HG03095 (cell line): ENCODE measurements around the gene TOR4A.
A peak's percentile ranks its signal among the peaks of the same experiment; 100 is the strongest.
"Not testable (repeated sequence)": the region's sequence is repeated elsewhere in the genome, so short reads cannot be mapped to it uniquely, and the experiment has no call there.

Experiments
- ATAC-seq: cut with Tn5 transposase; IDR thresholded peaks from one replicate; pipeline ENCODE4 v1.9.1; 2021; ENCODE audit warnings: moderate library complexity; ENCODE audit not compliant: unreplicated experiment

The TOR4A gene

GRCh38 chr9:137237759-137238726, 39.5 kb upstream of the TOR4A start:
- no peak for ATAC-seq

DNA sequence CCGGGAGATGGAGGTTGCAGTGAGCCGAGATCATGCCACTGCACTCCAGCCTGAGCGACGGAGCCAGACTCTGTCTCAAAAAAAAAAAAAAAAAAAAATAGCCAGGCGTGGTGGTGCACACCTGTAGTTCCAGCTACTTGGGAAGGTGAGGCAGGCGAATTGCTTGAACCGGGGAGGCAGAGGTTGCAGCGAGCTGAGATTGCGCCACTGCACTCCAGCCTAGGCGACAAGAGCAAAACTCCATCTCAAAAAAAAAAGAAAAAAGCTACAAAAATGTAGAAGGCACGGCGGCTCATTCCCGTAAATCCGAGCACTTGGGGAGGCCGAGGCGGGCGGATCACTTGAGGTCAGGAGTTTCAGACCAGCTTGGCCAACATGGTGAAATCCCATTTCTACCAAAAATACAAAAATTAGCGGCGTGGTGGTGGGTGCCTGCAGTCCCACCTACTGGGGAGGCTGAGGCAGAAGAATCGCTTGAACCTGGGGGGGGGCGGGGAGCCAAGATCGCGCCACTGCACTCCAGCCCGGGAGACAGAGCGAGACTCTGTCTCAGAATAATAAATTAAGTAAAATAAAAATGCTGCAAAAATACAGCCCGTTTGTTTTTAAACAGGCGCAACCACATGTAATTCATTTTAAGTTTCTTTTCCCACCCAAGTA, 37.9 kb upstream of the TOR4A start:
- not testable (repeated sequence) for ATAC-seq

GRCh38 chr9:137240318-137240840, 37.1 kb upstream of the TOR4A start:
- peak; percentile 10 for ATAC-seq

DNA sequence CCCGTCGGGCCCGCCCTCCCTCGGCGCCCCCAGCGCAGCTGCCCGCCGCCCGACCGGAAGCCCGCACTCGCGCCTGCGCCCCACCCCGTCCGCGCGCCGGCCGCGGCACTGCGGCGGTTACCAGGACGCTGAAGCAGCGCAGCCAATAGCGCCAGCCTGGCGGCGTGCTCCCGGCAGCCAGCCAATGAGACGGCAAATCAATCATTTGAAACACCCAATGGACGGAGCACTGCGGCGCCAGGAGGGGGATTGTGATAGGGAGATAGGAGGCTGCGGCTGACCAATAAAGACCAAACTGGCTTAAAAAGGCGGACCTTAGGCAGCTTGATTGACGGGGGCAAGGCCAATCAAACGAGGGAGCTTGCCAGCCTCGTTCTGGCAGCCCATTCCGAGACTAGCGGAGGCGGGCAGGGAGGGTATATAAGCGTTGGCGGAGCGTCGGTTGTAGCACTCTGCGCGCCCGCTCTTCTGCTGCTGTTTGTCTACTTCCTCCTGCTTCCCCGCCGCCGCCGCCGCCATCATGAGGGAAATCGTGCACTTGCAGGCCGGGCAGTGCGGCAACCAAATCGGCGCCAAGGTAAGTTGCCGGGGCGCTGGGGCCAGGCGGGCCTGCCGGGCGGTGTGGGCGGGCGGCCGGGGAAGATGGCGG, 36.6 kb upstream of the TOR4A start, which contains the start of gene TUBB4B:
Gene TUBB4B, plus strand, starts transcription at position 447 of the 649 bp plus-strand sequence. Its CDS starts 74 bp downstream, at position 521.
- peak; percentile 53 for ATAC-seq

GRCh38 chr9:137241490-137242268, 35.8 kb upstream of the TOR4A start:
- no peak for ATAC-seq

DNA sequence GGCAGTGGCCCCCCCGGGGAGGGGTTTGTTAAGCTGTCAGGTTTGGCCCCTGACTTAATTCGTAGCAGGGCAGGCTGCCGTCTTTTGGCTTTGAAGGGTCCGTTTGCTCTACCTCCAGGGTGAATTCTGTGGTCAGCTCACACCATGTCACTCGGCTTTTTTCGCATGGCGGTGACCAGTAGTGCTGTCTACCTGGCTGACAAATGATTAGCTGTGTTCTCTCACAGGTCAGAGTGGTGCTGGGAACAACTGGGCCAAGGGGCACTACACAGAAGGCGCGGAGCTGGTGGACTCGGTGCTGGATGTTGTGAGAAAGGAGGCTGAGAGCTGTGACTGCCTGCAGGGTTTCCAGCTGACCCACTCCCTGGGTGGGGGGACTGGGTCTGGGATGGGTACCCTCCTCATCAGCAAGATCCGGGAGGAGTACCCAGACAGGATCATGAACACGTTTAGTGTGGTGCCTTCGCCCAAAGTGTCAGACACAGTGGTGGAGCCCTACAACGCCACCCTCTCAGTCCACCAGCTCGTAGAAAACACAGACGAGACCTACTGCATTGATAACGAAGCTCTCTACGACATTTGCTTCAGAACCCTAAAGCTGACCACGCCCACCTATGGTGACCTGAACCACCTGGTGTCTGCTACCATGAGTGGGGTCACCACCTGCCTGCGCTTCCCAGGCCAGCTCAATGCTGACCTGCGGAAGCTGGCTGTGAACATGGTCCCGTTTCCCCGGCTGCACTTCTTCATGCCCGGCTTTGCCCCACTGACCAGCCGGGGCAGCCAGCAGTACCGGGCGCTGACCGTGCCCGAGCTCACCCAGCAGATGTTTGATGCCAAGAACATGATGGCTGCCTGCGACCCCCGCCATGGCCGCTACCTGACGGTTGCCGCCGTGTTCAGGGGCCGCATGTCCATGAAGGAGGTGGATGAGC, 35.0 kb upstream of the TOR4A start:
- no peak for ATAC-seq

DNA sequence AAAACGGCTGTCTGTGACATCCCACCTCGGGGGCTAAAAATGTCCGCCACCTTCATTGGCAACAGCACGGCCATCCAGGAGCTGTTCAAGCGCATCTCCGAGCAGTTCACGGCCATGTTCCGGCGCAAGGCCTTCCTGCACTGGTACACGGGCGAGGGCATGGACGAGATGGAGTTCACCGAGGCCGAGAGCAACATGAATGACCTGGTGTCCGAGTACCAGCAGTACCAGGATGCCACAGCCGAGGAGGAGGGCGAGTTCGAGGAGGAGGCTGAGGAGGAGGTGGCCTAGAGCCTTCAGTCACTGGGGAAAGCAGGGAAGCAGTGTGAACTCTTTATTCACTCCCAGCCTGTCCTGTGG, 34.3 kb upstream of the TOR4A start:
- not testable (repeated sequence) for ATAC-seq

DNA sequence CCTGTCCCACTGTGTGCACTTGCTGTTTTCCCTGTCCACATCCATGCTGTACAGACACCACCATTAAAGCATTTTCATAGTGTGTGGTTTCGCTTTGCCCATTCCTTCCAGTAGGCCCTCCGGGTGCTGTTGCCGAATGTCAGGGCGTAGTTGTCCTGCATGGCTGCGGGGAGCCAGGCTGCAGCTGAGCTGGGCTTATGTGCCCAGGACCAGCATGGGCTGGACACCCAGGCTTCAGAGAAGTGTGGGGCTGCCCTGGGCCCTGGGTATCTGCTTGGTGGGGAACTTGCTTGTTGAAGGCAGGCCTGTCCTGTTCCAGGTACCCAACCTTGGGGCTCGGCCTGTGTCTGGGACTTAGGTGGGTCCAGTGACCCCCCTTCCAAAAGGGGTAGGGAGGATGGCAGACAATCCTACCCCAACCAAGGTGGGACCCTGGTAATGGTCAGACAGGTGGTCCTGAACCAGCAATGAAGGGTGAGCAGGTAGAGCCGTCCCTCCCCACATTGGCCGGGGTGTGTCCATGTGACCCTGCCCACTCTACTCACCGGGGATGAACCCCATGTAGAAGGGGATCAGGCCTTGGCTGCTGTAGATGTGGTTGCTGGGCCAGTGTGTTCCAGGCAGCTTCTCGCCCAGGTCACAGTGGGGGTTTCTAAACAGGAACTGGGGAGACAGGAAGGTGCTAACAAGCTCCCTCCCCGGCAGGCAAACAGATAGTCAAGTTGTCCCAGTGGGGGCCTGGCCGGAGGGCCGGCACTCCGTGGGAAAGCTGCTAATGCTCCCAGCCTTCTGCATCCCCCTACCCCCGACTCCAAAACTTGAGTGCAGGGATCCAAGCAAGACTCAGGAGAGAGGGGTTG, 33.7 kb upstream of the TOR4A start:
- ATAC-seq: no peak

DNA sequence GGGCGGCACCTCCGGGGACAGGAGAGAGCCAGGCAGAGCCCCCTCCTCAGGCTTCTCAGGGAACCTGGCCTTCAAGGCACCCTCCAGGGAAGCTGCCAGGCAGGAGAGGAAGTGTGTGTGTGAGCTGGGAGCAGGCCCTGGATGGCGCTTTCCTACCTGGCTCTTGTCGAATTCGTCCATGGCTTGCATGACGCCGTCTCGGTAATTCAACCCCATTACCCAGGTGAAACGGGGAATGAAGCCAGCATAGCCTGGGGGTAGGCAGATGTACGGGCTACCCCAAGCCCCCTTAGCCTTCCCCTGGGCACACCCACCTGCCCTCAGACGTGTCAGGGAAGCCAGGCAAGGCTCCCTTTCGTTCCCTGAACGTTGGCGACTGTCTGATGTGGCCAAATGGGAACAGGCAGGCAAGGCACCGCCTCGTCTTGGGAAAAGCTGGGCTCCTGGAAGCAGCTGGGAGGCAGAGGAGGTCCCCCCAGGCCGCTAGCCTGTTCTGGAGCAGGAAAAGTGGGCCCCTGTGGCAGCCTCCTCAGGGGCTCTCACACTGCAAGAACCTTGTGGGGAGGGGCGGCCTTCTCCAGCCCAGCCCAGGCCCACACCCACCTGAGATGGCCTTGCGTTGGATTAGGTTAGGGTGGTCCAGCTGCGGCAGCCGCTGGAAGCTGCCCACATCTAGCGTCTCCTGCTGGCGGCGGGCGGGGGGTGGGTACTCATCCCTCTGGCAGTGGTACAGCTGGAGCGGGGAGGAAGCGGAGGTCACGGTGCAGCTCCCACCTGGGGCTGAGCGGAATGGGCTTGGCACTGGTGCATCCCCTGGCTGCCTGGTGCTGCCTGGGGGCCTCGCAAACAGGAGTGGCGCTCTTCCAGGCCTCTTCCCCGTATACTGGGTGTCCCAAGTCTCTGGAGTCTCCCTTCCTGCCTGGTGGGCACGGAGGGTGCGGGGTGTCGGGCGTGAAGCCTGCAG, 32.8 kb upstream of the TOR4A start:
- ATAC-seq: no peak

- no peak for ATAC-seq
These were observed 31.8 kb upstream of the TOR4A start for GRCh38 chr9:137245450-137246421.

- ATAC-seq: no peak
These were observed 30.2 kb upstream of the TOR4A start for GRCh38 chr9:137247135-137247915.

GRCh38 chr9:137247916-137248175, 29.7 kb upstream of the TOR4A start:
- no peak for ATAC-seq

DNA sequence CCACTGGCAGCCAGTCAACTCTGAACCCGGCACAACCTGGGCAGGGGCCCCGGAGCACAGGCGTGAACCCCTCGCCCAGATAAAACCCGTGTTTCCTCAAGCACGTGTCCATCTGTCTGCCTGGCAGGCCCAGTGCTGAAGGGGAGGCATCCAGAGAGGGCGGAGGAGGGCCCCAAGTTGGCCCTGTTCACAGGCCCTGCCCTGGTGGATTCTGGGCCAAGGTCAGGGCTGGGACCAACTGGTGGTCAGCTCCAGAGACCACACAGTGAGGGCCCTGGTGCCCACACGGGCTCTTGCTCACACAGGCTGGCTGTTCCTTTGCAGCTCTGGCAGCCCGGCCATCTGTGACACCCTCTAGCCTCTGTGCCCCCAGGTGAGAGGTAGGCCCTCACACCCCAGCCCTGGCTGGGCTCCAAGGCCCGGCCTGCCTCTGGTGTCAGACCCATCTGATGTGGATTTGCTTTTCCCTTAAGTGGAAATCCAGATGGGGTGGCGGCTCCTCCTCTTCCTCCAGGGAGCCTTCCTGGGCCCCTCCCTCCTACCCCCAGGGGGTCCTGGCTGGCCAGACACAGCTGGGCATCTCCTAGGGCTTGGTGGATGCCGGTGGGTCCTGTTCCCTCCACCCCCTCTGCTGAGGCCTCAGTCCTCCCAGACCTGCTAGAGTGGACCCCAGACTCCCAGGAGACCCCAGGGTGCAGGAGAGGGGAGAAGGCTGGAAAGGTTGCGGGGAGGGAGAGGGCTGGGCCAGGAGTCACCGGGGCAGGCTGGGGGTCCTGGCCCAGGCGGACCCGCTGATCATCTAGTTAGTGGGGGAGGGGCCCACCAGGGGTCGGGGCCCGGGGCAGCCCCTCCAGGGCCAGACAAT, 27.0 kb upstream of the TOR4A start:
- no peak for ATAC-seq

DNA sequence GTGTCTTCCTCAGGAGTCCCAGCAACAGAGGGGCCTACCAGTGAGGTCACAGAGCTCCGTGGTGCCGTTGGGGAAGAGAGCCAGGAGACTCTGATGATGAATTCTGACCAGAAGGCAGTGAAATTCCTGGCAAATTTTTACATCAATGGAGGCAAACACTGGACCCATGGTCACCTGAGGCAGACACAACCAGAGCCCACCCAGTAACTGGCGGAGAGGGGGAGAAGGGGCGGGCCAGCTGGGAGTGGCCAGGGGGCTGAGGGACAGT, 26.4 kb upstream of the TOR4A start, which contains the start of gene STPG3:
Gene STPG3, plus strand, starts transcription at position 93 of the 268 bp plus-strand sequence. Its CDS starts 1 bp downstream, at position 94.
- no peak for ATAC-seq
